ENCODE measurements around the gene C22orf15.

GRCh38 chr22:23764899-23765881 is 2.4 kb downstream of the C22orf15 start:
- TF ChIP-seq CTCF (IDR thresholded peaks at IDR 0.05; ENCODE audit: low read depth, low read length): no peak
- no peak for TF ChIP-seq EZH2phosphoT487 (IDR thresholded peaks at IDR 0.05; ENCODE audit: low read depth)

Data from OCI-LY3 (cell line).